ENCODE results near the gene CCDC134.

- TF ChIP-seq KLF1 (tag by site-specific recombination; IDR thresholded peaks at IDR 0.05) (no peak), GLI4 (tag by site-specific recombination; IDR thresholded peaks at IDR 0.05) (no peak), CTCF (tag by site-specific recombination; IDR thresholded peaks at IDR 0.05) (no peak), ZBTB10 (tag by site-specific recombination; IDR thresholded peaks at IDR 0.05) (no peak), ZNF596 (tag by site-specific recombination; IDR thresholded peaks at IDR 0.05) (no peak), ZNF214 (tag by site-specific recombination; IDR thresholded peaks at IDR 0.05; ENCODE audit: borderline replicate concordance) (no peak)
Measured at GRCh38 chr22:41770715-41771468, 29.6 kb upstream of the CCDC134 start.

Measured in HEK293 (cell line).